HepG2 (cell line): Measurements from ENCODE around the gene SMO. TPM values are rescaled to one million over a fixed set of nuclear protein-coding genes. Genes with fewer than 3 reads are reported as not detected.

Experiments used
- ATAC-seq: fragments of 200-7000 bp; cut with Tn5 transposase; 3 replicates; pipeline ENCODE4 v1.9.1; 2020; ENCODE audit warnings: mild to moderate bottlenecking, moderate library complexity
- BruUV-seq: library from RNA; stranded (reverse); fragments of 400-500 nt; replicated peaks from 2 replicates; lab custom pipeline; 2021; lab: Mats Ljungman, UMichigan
- CTCF ChIA-PET: fragments of 300-600 bp; formaldehyde crosslinking; extraction: SDS; loops from one replicate; lab custom pipeline; 2021; ENCODE audit warnings: low total read pairs, inconsistent platforms, low intra/inter-chr PET ratio; lab: Yijun Ruan, JAX
- POLR2A ChIA-PET: fragments of 350-600 bp; sonication (Branson Sonifier 250); formaldehyde crosslinking; loops from one replicate; lab custom pipeline; 2020; ENCODE audit warnings: antibody characterized with exemption, inconsistent platforms; lab: Yijun Ruan, JAX
- DNase-seq: peaks from one replicate; pipeline ENCODE4 v3.0.0-alpha.2; 2015; ENCODE audit warnings: low spot score
- FAIRE-seq: peaks from 3 replicates; lab custom pipeline; 2011; peaks lifted over from hg19 to GRCh38; lab: Jason Lieb, UNC
- H2AFZ ChIP-seq: one replicate; pipeline ENCODE4 v1.6.1; 2011; ENCODE audit warnings: low read length, inconsistent platforms
- H3K27ac ChIP-seq: fragments of 300-600 bp; 3 replicates; pipeline ENCODE4 v1.8.0; 2011; ENCODE audit warnings: mixed run types, mild to moderate bottlenecking, mixed read lengths, low read length, inconsistent platforms; ENCODE audit not compliant: insufficient read depth; ENCODE audit errors: extremely low read length
- H3K27me3 ChIP-seq, 2 experiments: fragments of 200-600 bp in 1 of 2; 2 replicates in 1 of 2; 3 replicates in 1 of 2; pipeline versions ENCODE4 v1.6.0 to v1.8.0; 2011; ENCODE audit warnings: low read length in 2 of 2, mild to moderate bottlenecking in 2 of 2, moderate library complexity in 2 of 2, inconsistent platforms in 1 of 2; ENCODE audit not compliant: insufficient read depth in 2 of 2, control insufficient read depth in 1 of 2
- H3K36me3 ChIP-seq, 2 experiments: fragments of 200-600 bp in 1 of 2; replicated peaks in 1 of 2; 2 replicates in 1 of 2; 3 replicates in 1 of 2; pipeline versions ENCODE4 v1.5.1 to v1.8.0; 2011; ENCODE audit warnings: low read length in 2 of 2, inconsistent platforms in 1 of 2; ENCODE audit not compliant: insufficient read depth in 2 of 2, control insufficient read depth in 1 of 2
- H3K4me1 ChIP-seq: 2 replicates; pipeline ENCODE4 v1.5.1; 2012; ENCODE audit warnings: low read length, inconsistent platforms; ENCODE audit not compliant: insufficient read depth
- H3K4me2 ChIP-seq: 2 replicates; pipeline ENCODE4 v1.6.0; 2011; ENCODE audit warnings: low read depth, low read length, inconsistent platforms
- H3K4me3 ChIP-seq, 3 experiments: fragments of 200-600 bp in 1 of 3; sonication (generic), shearing (Covaris generic) in 1 of 3; replicated peaks in 1 of 3; 2 replicates each; pipeline ENCODE4 v1.5.1; 2011 to 2016; ENCODE audit warnings: low read length in 3 of 3, inconsistent platforms in 2 of 3, low read depth in 2 of 3, mild to moderate bottlenecking in 2 of 3, control low read depth in 1 of 3, mixed read lengths in 1 of 3; ENCODE audit not compliant: insufficient read depth in 1 of 3
- H3K79me2 ChIP-seq: one replicate; pipeline ENCODE4 v1.6.1; 2011; ENCODE audit warnings: low read length, inconsistent platforms; ENCODE audit not compliant: insufficient read depth
- H3K9ac ChIP-seq: 2 replicates; pipeline ENCODE4 v1.6.0; 2011; ENCODE audit warnings: mild to moderate bottlenecking, low read depth, low read length, inconsistent platforms; ENCODE audit not compliant: insufficient read depth
- H3K9me3 ChIP-seq: 2 replicates; pipeline ENCODE4 v1.5.1; 2012; ENCODE audit warnings: mild to moderate bottlenecking, low read length
- H4K20me1 ChIP-seq: 2 replicates; pipeline ENCODE4 v1.6.0; 2011; ENCODE audit warnings: inconsistent platforms, mild to moderate bottlenecking, low read length, moderate library complexity; ENCODE audit not compliant: insufficient read depth
- CREM ChIP-seq, 2 experiments: sonication (generic) in 1 of 2; formaldehyde crosslinking in 1 of 2; IDR thresholded peaks; 2 replicates each; pipeline versions ENCODE4 v1.4.0 to v1.6.1; 2016 to 2020; ENCODE audit warnings: antibody characterized with exemption in 1 of 2, mild to moderate bottlenecking in 1 of 2, missing genetic modification reagents in 1 of 2
- FOXM1 ChIP-seq: sonication (generic); formaldehyde crosslinking; IDR thresholded peaks from 2 replicates; pipeline ENCODE4 v1.5.0; 2020; ENCODE audit warnings: missing genetic modification reagents
- HES4 ChIP-seq: sonication (generic); formaldehyde crosslinking; IDR thresholded peaks from 2 replicates; pipeline ENCODE4 v1.9.0; 2021; ENCODE audit warnings: mild to moderate bottlenecking, missing genetic modification reagents, borderline replicate concordance
- HIVEP1 ChIP-seq: sonication (generic); formaldehyde crosslinking; IDR thresholded peaks from 2 replicates; pipeline ENCODE4 v1.4.0; 2020; ENCODE audit warnings: mild to moderate bottlenecking, missing genetic modification reagents
- HNF1B ChIP-seq: sonication (generic); formaldehyde crosslinking; IDR thresholded peaks from 2 replicates; pipeline ENCODE4 v1.5.1; 2020; ENCODE audit warnings: mild to moderate bottlenecking, moderate library complexity, missing genetic modification reagents
- KAT7 ChIP-seq: IDR thresholded peaks from 2 replicates; pipeline ENCODE4 v1.6.1; 2018; ENCODE audit warnings: borderline replicate concordance, missing compliant biosample characterization
- KLF12 ChIP-seq: sonication (generic); formaldehyde crosslinking; IDR thresholded peaks from 2 replicates; pipeline ENCODE4 v1.4.0; 2020; ENCODE audit warnings: missing genetic modification reagents, borderline replicate concordance
- SKIL ChIP-seq: sonication (generic); formaldehyde crosslinking; IDR thresholded peaks from 2 replicates; pipeline ENCODE4 v1.8.0; 2022; ENCODE audit warnings: missing genetic modification reagents, mild to moderate bottlenecking, moderate library complexity, borderline replicate concordance
- ZBTB33 ChIP-seq: sonication (generic); formaldehyde crosslinking; IDR thresholded peaks from 2 replicates; pipeline ENCODE4 v1.4.0; 2020; ENCODE audit warnings: missing genetic modification reagents
- ZNF317 ChIP-seq: sonication (generic); formaldehyde crosslinking; IDR thresholded peaks from 2 replicates; pipeline ENCODE4 v1.5.0; 2020; ENCODE audit warnings: mild to moderate bottlenecking, missing genetic modification reagents
- ZSCAN21 ChIP-seq: sonication (generic); formaldehyde crosslinking; IDR thresholded peaks from 2 replicates; pipeline ENCODE4 v1.8.0; 2022; ENCODE audit warnings: mild to moderate bottlenecking, missing genetic modification reagents, moderate library complexity, borderline replicate concordance
- WGBS: methylation state at CpG from one replicate; pipeline ENCODE4 v1.1.6; 2017; ENCODE audit warnings: low lambda C conversion rate; 5-methylcytosine and 5-hydroxymethylcytosine counted together
- in situ Hi-C: cut with HindIII; loops from 2 replicates; pipeline ENCODE4 v1.10.0; 2017; ENCODE audit warnings: low pct_unique_long_range_greater_than_20kb; ENCODE audit not compliant: extremely low pct_ligation_motif_present
- intact Hi-C: fragments of 100-400 bp; cut with micrococcal nuclease; formaldehyde crosslinking; loops from one replicate; pipeline ENCODE4 v1.10.0; 2022; ENCODE audit not compliant: unreplicated experiment
- polyA plus RNA-seq, 8 experiments: library from polyadenylated mRNA; depleted of rRNA in 3 of 8; stranded (reverse) in 7 of 8; unstranded in 1 of 8; fragments of >200 nt; fragmentation: Illumina TruSeq in 4 of 8; extraction: Trizol in 4 of 8; gene quantifications; 2 replicates each; pipeline versions ENCODE4 v1.2.1 to v1.2.3, GENCODE V29; 2011 to 2016; ENCODE audit warnings: low read depth in 4 of 8, missing spikeins in 1 of 8, mixed read lengths in 1 of 8; ENCODE audit not compliant: insufficient read depth in 1 of 8
- total RNA-seq, 5 experiments: library from RNA; depleted of rRNA; stranded (reverse); fragments of >200 nt; fragmentation: Illumina TruSeq; extraction: Trizol; gene quantifications; 2 replicates each; pipeline ENCODE4 v1.2.3, GENCODE V29; 2016; ENCODE audit warnings: low read depth in 1 of 5

SMO gene
- total and polyA plus RNA-seq, 2 of the 13 experiments (the other 11 are each of a cell fraction or from before 2014, with no cell fraction given): 23.8 to 32.3 TPM

GRCh38 chr7:129231666-129232065 is 43.2 kb downstream of the SMO start:
- no peak overlapping the region for H3K9ac ChIP-seq
- H4K20me1 ChIP-seq: no peaks in the 10 kb centered on the region
- no peak overlapping the region for H3K4me2 ChIP-seq
- no peak overlapping the region for H2AFZ ChIP-seq
- BruUV-seq: no TSS peak
- intact Hi-C loops (no loop called here), in situ Hi-C loops (no loop called here)
- H3K27me3 ChIP-seq: no peaks in the 10 kb centered on the region
- H3K36me3 ChIP-seq: no peaks in the 10 kb centered on the region
- CTCF ChIA-PET: no interaction called here
- 96% methylated on average over 5 of the region's 5 CpGs for WGBS
- H3K27ac ChIP-seq: no peak overlapping the region
- no peaks in the 10 kb centered on the region for H3K9me3 ChIP-seq
- FAIRE-seq (no peak), ATAC-seq (no peak), DNase-seq (no peak)
- peaks cover 16% of the 10 kb centered on the region for H3K79me2 ChIP-seq
- POLR2A ChIA-PET: no interaction called here
- H3K4me3 ChIP-seq: no peak overlapping the region
- no peak for TF ChIP-seq KLF12 (CRISPR knock-in tag)
- no peak for TF ChIP-seq HES4 (CRISPR knock-in tag)
- TF ChIP-seq ZSCAN21 (CRISPR knock-in tag): no peak
- TF ChIP-seq KAT7 (CRISPR knock-in tag): no peak
- no peak for TF ChIP-seq FOXM1
- no peak for TF ChIP-seq SKIL
- TF ChIP-seq ZNF317 (CRISPR knock-in tag): no peak
- no peak for TF ChIP-seq ZBTB33 (CRISPR knock-in tag)
- no peak for TF ChIP-seq HNF1B (CRISPR knock-in tag)
- no peak for TF ChIP-seq HIVEP1 (CRISPR knock-in tag)
- TF ChIP-seq CREM (IDR thresholded peaks at IDR 0.05): no peak
- TF ChIP-seq CREM (CRISPR knock-in tag; IDR thresholded peaks at IDR 0.05): no peak
- H3K4me1 ChIP-seq: peaks cover 15% of the 10 kb centered on the region
